K562 (cell line): ENCODE results near the gene SLC23A2.

ENCODE experiments used
- EHMT2 ChIP-seq: fragments of 450-650 bp; IDR thresholded peaks from 2 replicates; pipeline ENCODE4 v1.6.1; 2018; ENCODE audit warnings: antibody characterized with exemption
- EZH2 ChIP-seq: IDR thresholded peaks from 2 replicates; pipeline ENCODE4 v1.6.1; 2012; ENCODE audit warnings: low read depth, mild to moderate bottlenecking, inconsistent platforms, low read length, borderline replicate concordance
- KAT8 ChIP-seq: fragments of 450-650 bp; IDR thresholded peaks from 2 replicates; pipeline ENCODE4 v1.6.1; 2016; ENCODE audit warnings: low read depth, mild to moderate bottlenecking
- TEAD4 ChIP-seq, 2 experiments: sonication (generic) in 1 of 2; formaldehyde crosslinking in 1 of 2; IDR thresholded peaks; 2 replicates each; pipeline versions ENCODE4 v1.6.1 to v1.8.0; 2012 to 2022; ENCODE audit warnings: borderline replicate concordance in 1 of 2, inconsistent platforms in 1 of 2, low read length in 1 of 2, mild to moderate bottlenecking in 1 of 2, missing genetic modification reagents in 1 of 2

- TF ChIP-seq KAT8 = no peak
- no peak for TF ChIP-seq EHMT2
- no peak for TF ChIP-seq TEAD4 (IDR thresholded peaks at IDR 0.05; ENCODE audit: low read length)
- TF ChIP-seq TEAD4 (CRISPR knock-in tag; IDR thresholded peaks at IDR 0.05; ENCODE audit: borderline replicate concordance) = no peak
- TF ChIP-seq EZH2 = no peak
Measured at GRCh38 chr20:5000263-5001173, 792 bp downstream of the SLC23A2 start.
